NCI-H1105 treated with DMSO at 0.1 percent for 48 hours (cell line): ENCODE measurements around the gene IMPA2.
"Not testable (repeated sequence)": the region's sequence is repeated elsewhere in the genome, so short reads cannot be mapped to it uniquely, and the experiment has no call there.

Experiments
- DNase-seq: peaks from one replicate; lab custom pipeline; 2025; lab: John Stamatoyannopoulos, UW

The IMPA2 gene

DNA sequence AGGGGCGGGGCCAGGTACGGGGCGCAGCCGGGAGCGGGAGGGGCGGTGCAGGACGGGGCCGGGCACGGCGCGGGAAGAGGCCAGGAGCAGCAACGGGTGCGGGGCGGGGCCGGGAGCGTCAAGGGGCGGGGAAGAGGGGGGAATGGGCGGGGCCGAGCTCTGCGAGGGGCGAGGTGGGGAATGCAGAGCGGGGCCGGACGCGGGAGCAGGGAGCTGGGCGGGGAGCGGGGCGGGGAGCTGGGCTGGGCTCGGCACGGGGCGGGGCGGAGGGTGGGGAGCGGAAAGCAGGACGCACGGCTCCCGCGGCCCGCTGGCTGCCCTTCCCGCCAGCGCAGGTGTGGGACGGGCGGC, at the start of gene IMPA2:
Gene IMPA2 (plus strand): TSS at position 316 of the 351 bp plus-strand sequence. CDS start 163 bp downstream, outside the sequence.
- DNase-seq = peak; percentile 80

- no peak for DNase-seq
Observed at GRCh38 chr18:11932393-11932792, 48.9 kb upstream of the IMPA2 start.

GRCh38 chr18:11937874-11938478, 43.3 kb upstream of the IMPA2 start:
- DNase-seq = peak; percentile 70

GRCh38 chr18:11940956-11941355, 40.4 kb upstream of the IMPA2 start:
- DNase-seq = no peak

GRCh38 chr18:11943551-11943950, 37.8 kb upstream of the IMPA2 start:
- no peak for DNase-seq

DNA sequence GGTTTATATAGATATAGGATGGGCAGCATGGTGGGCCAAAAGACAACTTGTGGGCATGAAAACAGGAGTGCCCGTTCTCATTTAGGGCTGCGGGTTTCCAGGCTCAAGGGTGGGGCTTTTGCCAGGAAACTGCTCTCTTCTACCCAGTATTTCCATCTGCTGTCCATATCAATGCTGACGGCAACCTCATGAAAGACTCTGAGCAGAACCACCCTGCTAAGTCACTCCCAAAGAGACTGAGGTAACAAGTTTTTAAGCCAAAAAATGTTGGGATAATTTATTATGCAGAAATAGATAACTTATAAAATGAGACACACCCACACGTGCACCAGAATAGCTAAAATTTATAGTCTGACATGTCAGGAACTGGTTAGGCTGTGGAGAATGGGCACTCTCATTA, 37.1 kb upstream of the IMPA2 start:
- DNase-seq = no peak

- DNase-seq = no peak
Observed at GRCh38 chr18:11944786-11945185, 36.5 kb upstream of the IMPA2 start.

DNA sequence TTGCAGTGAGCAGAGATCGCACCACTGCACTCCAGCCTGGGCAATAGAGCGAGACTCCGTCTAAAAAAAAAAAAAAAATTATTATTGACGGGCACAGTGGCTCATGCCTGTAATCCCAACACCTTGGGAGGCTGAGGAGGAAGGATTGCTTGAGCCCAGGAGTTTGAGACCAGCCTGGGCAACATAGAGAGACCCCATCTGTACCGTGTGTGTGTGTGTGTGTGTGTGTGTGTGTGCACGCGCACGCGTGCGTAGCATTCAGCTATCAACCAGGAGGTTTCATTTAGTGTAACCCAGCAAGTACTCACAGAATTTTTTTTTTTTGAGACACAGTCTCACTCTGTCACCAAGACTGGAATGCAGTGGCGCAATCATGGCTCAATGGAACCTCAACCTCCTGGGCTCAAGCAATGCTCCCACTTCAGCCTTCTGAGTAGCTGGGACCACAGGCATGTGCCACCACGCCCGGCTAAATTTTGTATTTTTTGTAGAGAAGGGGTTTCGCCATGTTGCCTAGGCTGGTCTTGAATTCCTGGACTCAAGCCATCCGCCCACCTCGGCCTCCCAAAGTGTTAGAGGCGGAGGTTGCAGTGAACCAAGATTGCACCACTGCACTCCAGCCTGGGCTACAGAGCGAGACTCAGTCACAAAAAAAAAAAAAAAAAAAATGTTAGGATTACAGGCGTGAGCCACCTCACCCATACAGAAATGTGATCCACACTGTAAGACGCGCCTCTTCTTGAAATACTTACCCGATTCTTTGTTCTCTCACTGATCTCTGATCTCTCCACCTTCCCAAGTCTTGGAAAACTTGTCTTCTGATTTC, 35.3 kb upstream of the IMPA2 start:
- not testable (repeated sequence) for DNase-seq

DNA sequence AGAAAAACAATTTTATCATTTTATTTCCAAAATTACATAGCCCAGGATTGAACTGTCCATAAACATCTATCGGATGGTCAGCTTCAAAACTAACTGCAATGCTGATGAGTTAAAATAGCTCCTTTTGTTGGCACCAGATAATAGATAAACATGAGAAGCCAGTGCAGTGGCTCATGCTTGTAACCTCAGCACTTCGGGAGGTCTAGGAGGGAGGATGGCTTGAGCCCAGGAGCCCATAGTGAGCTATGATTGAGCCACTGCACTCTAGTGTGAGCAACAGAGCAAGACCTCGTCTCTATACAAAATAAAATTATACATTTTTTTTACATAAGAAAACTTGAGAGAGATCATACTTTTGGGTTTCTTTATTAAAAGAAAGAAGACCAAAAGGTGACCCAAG, 34.6 kb upstream of the IMPA2 start:
- DNase-seq = no peak

DNA sequence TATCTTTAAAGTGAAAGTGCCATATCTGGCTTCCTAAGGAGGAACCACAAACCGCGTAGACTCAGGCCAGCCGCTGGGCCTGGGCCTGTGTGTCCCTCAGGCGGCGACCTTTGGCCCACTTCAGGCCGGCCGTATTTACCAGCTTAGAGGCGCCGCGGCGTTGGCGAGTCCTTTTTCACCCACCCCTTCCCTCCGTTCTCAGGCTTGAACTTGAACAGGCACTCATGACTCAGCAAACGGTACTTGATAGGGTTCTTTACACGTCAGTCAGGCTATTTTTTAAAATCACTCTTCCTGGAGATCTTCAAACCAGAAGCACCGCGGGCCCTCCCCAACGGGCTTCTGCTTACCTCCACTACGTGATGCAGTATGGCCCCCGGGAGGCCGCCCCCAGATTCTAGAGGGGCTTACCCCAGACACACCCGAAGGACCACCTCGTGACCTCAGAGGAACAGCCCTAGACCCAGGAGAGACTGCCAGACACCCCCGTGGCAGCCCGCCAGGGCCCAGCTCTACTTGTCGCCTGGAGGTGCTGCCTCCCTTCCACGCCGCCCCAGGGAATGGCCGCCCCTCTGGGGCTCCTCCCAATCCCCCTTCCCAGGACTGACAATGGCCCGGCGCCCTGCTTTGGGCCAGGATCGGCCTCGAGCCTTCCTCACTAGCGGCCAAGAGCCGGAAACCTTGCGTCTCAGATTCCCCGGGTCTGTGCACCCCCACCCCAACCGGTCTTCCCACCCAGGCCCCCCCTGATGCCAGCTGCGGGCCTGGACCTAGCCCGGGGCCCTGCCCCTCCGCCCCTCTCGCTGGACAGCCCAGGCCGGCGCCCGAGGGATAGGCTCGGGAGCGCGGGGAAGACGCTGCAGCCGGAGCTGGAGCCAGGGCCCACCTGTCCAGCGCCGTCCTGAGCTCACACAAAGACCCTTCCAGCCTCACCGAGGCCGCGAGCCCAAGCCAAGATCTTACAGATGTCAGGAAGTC, 33.8 kb upstream of the IMPA2 start:
- DNase-seq = no peak

DNA sequence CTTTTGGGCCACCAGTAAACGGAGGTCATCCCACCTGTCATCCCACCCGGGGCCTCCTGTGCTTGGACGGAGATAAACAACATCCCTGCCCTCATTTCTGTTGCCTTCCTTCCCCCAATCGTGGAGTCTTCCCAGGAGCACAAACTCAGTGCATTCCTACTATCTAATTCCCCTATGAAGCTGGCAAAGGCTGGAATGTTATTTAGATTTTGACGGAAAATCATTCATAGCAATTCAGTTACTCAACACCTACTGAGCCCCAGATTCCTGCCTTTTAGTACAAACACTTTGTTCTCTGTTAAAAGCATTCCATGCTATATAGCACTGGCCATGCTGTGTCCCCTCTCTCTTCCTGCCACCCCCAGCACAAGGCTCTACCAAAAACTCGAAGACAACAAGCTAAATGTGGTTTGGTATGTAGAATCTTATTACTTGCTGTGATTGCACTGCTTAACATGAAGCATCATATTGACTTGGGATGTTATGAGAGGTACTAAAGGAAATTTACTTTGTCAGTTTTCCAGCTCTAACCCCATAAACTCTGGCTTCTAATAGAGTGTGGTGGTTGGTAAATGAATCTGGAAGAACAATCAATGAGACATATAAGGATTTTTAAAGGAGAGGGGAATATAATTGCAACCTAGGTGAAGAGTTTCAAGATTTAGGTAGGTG, 32.3 kb upstream of the IMPA2 start:
- no peak for DNase-seq

GRCh38 chr18:11950824-11951223, 30.5 kb upstream of the IMPA2 start:
- no peak for DNase-seq

DNA sequence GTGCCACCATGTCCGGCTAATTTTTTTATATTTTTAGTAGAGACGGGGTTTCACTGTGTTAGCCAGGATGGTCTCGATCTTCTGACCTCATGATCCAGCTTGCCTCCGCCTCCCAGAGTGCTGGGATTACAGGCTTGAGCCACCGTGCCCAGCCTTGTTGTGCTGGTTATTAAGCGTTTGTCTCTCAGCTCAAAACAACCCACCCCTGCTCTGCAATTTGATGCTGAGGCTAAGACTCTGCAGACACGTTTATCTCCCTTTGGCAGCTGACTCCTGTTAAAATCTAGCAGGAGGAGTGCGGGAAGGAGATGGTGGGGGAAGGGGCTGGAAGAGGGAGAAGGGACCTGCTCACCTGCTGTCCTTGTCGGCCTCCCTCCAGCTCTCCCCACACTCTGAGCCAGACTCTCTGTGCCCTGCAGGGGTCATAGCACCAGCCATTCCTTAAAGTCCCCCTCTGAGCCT, 29.9 kb upstream of the IMPA2 start:
- DNase-seq = no peak

- no peak for DNase-seq
Observed at GRCh38 chr18:11953113-11953512, 28.2 kb upstream of the IMPA2 start.

GRCh38 chr18:11955239-11956029, 25.9 kb upstream of the IMPA2 start:
- no peak for DNase-seq

- DNase-seq = no peak
Observed at GRCh38 chr18:11956371-11957308, 24.7 kb upstream of the IMPA2 start.

GRCh38 chr18:11957636-11958035, 23.7 kb upstream of the IMPA2 start:
- no peak for DNase-seq

- DNase-seq = not testable (repeated sequence)
Observed at GRCh38 chr18:11959651-11960050, 21.7 kb upstream of the IMPA2 start.

DNA sequence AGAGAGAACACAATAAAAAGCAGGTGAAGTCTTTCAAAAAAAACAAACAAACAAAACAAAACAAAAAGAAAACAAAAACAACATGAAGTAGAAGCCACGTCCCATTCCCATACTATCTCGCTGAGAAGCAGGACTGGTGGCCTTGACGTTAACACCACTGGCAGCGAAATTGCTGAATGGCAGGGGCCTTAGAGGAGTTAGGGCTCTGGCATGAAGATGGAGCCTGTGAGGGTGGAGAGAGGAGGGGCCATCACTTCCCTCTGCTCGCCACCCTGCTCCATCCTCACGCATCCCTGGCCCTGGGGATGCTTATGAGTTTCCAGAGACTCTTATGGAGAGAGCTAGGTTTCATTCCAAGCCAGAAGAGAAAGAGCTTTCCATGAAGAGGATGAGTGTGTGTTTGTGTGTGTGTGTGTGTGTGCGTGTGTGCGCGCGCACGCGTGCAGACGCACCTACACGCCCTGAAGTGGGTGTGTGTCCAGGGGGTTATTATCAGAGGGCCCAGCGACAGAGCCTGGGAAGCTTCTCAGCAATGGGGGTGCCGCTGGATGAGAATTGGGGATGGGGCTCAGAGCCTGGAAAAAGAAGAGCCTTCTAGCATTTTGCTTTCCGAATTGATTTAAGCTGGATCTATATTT, 20.4 kb upstream of the IMPA2 start:
- no peak for DNase-seq
